ENCODE data around the gene PLCD3.

The PLCD3 gene

GRCh38 chr17:45104907-45105624 is 27.2 kb downstream of the PLCD3 start:
- H3K4me1 ChIP-seq (ENCODE audit: low read length), result no peaks in the 10 kb centered on the region
- H3K9ac ChIP-seq (ENCODE audit: low read length), result no peak overlapping the region
- H3K27me3 ChIP-seq (ENCODE audit: low read depth, low read length), result no peaks in the 10 kb centered on the region
- H3K27ac ChIP-seq (ENCODE audit: low read length), result no peak overlapping the region
- no peak overlapping the region for H3K4me3 ChIP-seq (ENCODE audit: low read length)
- no peak overlapping the region for H3K4me2 ChIP-seq (ENCODE audit: low read length)
- TF ChIP-seq EZH2phosphoT487 (IDR thresholded peaks at IDR 0.05; ENCODE audit: low read depth) (no peak), CTCF (IDR thresholded peaks at IDR 0.05; ENCODE audit: low read depth, low read length) (0 out of 2 replicates have a peak, but pooled peaks have one; percentile 5)
- no peaks in the 10 kb centered on the region for H3K9me3 ChIP-seq (ENCODE audit: insufficient read depth, low read length)
- H2AFZ ChIP-seq (ENCODE audit: low read depth, low read length), result no peak overlapping the region
- H3K79me2 ChIP-seq (ENCODE audit: low read length), result no peaks in the 10 kb centered on the region
- peaks cover 68% of the 10 kb centered on the region for H3K36me3 ChIP-seq (replicated peaks; ENCODE audit: low read depth, low read length)
- H4K20me1 ChIP-seq (ENCODE audit: insufficient read depth, low read length), result no peaks in the 10 kb centered on the region

- no peak overlapping the region for H3K27ac ChIP-seq (ENCODE audit: low read length)
- peaks cover 72% of the 10 kb centered on the region for H3K36me3 ChIP-seq (replicated peaks; ENCODE audit: low read depth, low read length)
- no peak overlapping the region for H3K9ac ChIP-seq (ENCODE audit: low read length)
- no peaks in the 10 kb centered on the region for H3K9me3 ChIP-seq (ENCODE audit: insufficient read depth, low read length)
- no peak overlapping the region for H3K4me2 ChIP-seq (ENCODE audit: low read length)
- H2AFZ ChIP-seq (ENCODE audit: low read depth, low read length), result no peak overlapping the region
- no peaks in the 10 kb centered on the region for H3K27me3 ChIP-seq (ENCODE audit: low read depth, low read length)
- H3K4me1 ChIP-seq (ENCODE audit: low read length), result no peaks in the 10 kb centered on the region
- H3K4me3 ChIP-seq (ENCODE audit: low read length), result no peak overlapping the region
- no peaks in the 10 kb centered on the region for H4K20me1 ChIP-seq (ENCODE audit: insufficient read depth, low read length)
- TF ChIP-seq EZH2phosphoT487 (IDR thresholded peaks at IDR 0.05; ENCODE audit: low read depth) (no peak), CTCF (IDR thresholded peaks at IDR 0.05; ENCODE audit: low read depth, low read length) (no peak)
- no peaks in the 10 kb centered on the region for H3K79me2 ChIP-seq (ENCODE audit: low read length)
These were observed 27.8 kb downstream of the PLCD3 start for GRCh38 chr17:45104497-45104896.

GRCh38 chr17:45104029-45104428 is 28.3 kb downstream of the PLCD3 start:
- Histone ChIP-seq H3K27me3 (ENCODE audit: low read depth, low read length) (no peaks in the 10 kb centered on the region), H3K27ac (ENCODE audit: low read length) (no peak overlapping the region), H2AFZ (ENCODE audit: low read depth, low read length) (no peak overlapping the region), H3K79me2 (ENCODE audit: low read length) (no peaks in the 10 kb centered on the region), H3K9ac (ENCODE audit: low read length) (no peak overlapping the region), H3K9me3 (ENCODE audit: insufficient read depth, low read length) (no peaks in the 10 kb centered on the region), H3K36me3 (replicated peaks; ENCODE audit: low read depth, low read length) (peaks cover 75% of the 10 kb centered on the region), H3K4me1 (ENCODE audit: low read length) (no peaks in the 10 kb centered on the region), H3K4me2 (ENCODE audit: low read length) (no peak overlapping the region), H3K4me3 (ENCODE audit: low read length) (no peak overlapping the region), H4K20me1 (ENCODE audit: insufficient read depth, low read length) (no peaks in the 10 kb centered on the region)
- TF ChIP-seq EZH2phosphoT487 (IDR thresholded peaks at IDR 0.05; ENCODE audit: low read depth), result no peak
- TF ChIP-seq CTCF (IDR thresholded peaks at IDR 0.05; ENCODE audit: low read depth, low read length), result no peak

GRCh38 chr17:45103269-45103795 is 29.0 kb downstream of the PLCD3 start:
- no peak overlapping the region for H2AFZ ChIP-seq (ENCODE audit: low read depth, low read length)

More at GRCh38 chr17:45103269-45103795, 29.0 kb downstream of the PLCD3 start:
- no peak overlapping the region for H3K9ac ChIP-seq (ENCODE audit: low read length)
- H3K9me3 ChIP-seq (ENCODE audit: insufficient read depth, low read length), result no peaks in the 10 kb centered on the region
- H3K4me3 ChIP-seq (ENCODE audit: low read length), result no peak overlapping the region
- H3K27ac ChIP-seq (ENCODE audit: low read length), result no peak overlapping the region
- H3K79me2 ChIP-seq (ENCODE audit: low read length), result no peaks in the 10 kb centered on the region
- no peak for TF ChIP-seq CTCF (IDR thresholded peaks at IDR 0.05; ENCODE audit: low read depth, low read length)
- no peak for TF ChIP-seq EZH2phosphoT487 (IDR thresholded peaks at IDR 0.05; ENCODE audit: low read depth)
- no peak overlapping the region for H3K4me2 ChIP-seq (ENCODE audit: low read length)
- no peaks in the 10 kb centered on the region for H4K20me1 ChIP-seq (ENCODE audit: insufficient read depth, low read length)
- H3K4me1 ChIP-seq (ENCODE audit: low read length), result no peaks in the 10 kb centered on the region
- H3K36me3 ChIP-seq (replicated peaks; ENCODE audit: low read depth, low read length), result peaks cover 76% of the 10 kb centered on the region
- no peaks in the 10 kb centered on the region for H3K27me3 ChIP-seq (ENCODE audit: low read depth, low read length)

Data from OCI-LY3 (cell line).